Hepatocyte (in vitro differentiated cells): Measurements from ENCODE around the gene TCP11L2.

Experiments used
- CTCF ChIP-seq: fragments of 200-600 bp; sonication (generic); IDR thresholded peaks from 2 replicates; pipeline ENCODE4 v1.5.1; 2016; ENCODE audit warnings: antibody characterized with exemption, mild to moderate bottlenecking; ENCODE audit not compliant: poor library complexity
- EZH2phosphoT487 ChIP-seq: fragments of 200-600 bp; sonication (generic); IDR thresholded peaks from one replicate; pipeline ENCODE4 v1.6.1; 2018; ENCODE audit warnings: antibody characterized with exemption, mild to moderate bottlenecking, low read depth, moderate library complexity; ENCODE audit not compliant: unreplicated experiment, severe bottlenecking

GRCh38 chr12:106301611-106302321 lies 767 bp upstream of the TCP11L2 start:
- TF ChIP-seq CTCF (no peak), EZH2phosphoT487 (no peak)
